Astrocyte (in vitro differentiated cells and primary cell): ENCODE results near the gene ACOD1. TPM values are rescaled to one million over a fixed set of nuclear protein-coding genes. Genes with fewer than 3 reads are reported as not detected.
"Not testable (repeated sequence)": the region's sequence is repeated elsewhere in the genome, so short reads cannot be mapped to it uniquely, and the experiment has no call there.

Source experiments
- DNase-seq: peaks from one replicate; pipeline ENCODE4 v3.0.0-alpha.2; 2010; ENCODE audit warnings: low read depth
- FAIRE-seq: peaks from 2 replicates; lab custom pipeline; 2011; peaks lifted over from hg19 to GRCh38; lab: Jason Lieb, UNC
- H2AFZ ChIP-seq: 2 replicates; pipeline ENCODE4 v1.6.0; 2012; ENCODE audit warnings: low read depth, low read length, inconsistent platforms
- H3K27ac ChIP-seq: 2 replicates; pipeline ENCODE4 v1.5.1; 2011; ENCODE audit warnings: low read depth, low read length, inconsistent platforms
- H3K27me3 ChIP-seq: 2 replicates; pipeline ENCODE4 v1.6.0; 2011; ENCODE audit warnings: low read length, inconsistent platforms; ENCODE audit not compliant: insufficient read depth
- H3K36me3 ChIP-seq: 2 replicates; pipeline ENCODE4 v1.5.1; 2011; ENCODE audit warnings: low read length, inconsistent platforms; ENCODE audit not compliant: insufficient read depth
- H3K4me1 ChIP-seq: 2 replicates; pipeline ENCODE4 v1.5.1; 2011; ENCODE audit warnings: low read length, inconsistent platforms; ENCODE audit not compliant: insufficient read depth
- H3K4me2 ChIP-seq: 2 replicates; pipeline ENCODE4 v1.6.0; 2012; ENCODE audit warnings: low read length, inconsistent platforms
- H3K4me3 ChIP-seq: 2 replicates; pipeline ENCODE4 v1.5.1; 2011; ENCODE audit warnings: low read depth, mild to moderate bottlenecking, low read length, inconsistent platforms; ENCODE audit not compliant: insufficient read depth
- H3K79me2 ChIP-seq: 2 replicates; pipeline ENCODE4 v1.6.0; 2012; ENCODE audit warnings: mild to moderate bottlenecking, low read length, inconsistent platforms; ENCODE audit not compliant: insufficient read depth
- H3K9ac ChIP-seq: 2 replicates; pipeline ENCODE4 v1.6.0; 2012; ENCODE audit warnings: mild to moderate bottlenecking, low read length, inconsistent platforms
- H3K9me3 ChIP-seq: 2 replicates; pipeline ENCODE4 v1.5.1; 2012; ENCODE audit warnings: low read depth, mild to moderate bottlenecking, low read length, inconsistent platforms; ENCODE audit not compliant: insufficient read depth
- H4K20me1 ChIP-seq: 2 replicates; pipeline ENCODE4 v1.6.0; 2012; ENCODE audit warnings: low read length, inconsistent platforms; ENCODE audit not compliant: insufficient read depth
- H3K27ac Mint-ChIP-seq: one replicate; pipeline ENCODE4 v1.8.0; 2021; ENCODE audit warnings: mild to moderate bottlenecking, mixed read lengths; ENCODE audit not compliant: unreplicated experiment
- H3K27me3 Mint-ChIP-seq: one replicate; pipeline ENCODE4 v1.8.0; 2021; ENCODE audit warnings: low read depth, mixed read lengths; ENCODE audit not compliant: unreplicated experiment
- H3K36me3 Mint-ChIP-seq: one replicate; pipeline ENCODE4 v1.8.0; 2021; ENCODE audit warnings: low read depth, mixed read lengths; ENCODE audit not compliant: unreplicated experiment
- H3K4me1 Mint-ChIP-seq: one replicate; pipeline ENCODE4 v1.8.0; 2021; ENCODE audit warnings: low read depth, mixed read lengths; ENCODE audit not compliant: unreplicated experiment
- H3K4me3 Mint-ChIP-seq: one replicate; pipeline ENCODE4 v1.8.0; 2021; ENCODE audit warnings: mild to moderate bottlenecking, moderate library complexity, mixed read lengths; ENCODE audit not compliant: unreplicated experiment
- H3K9me3 Mint-ChIP-seq: one replicate; pipeline ENCODE4 v1.8.0; 2021; ENCODE audit warnings: mild to moderate bottlenecking, mixed read lengths; ENCODE audit not compliant: unreplicated experiment
- CTCF ChIP-seq: IDR thresholded peaks from 2 replicates; pipeline ENCODE4 v1.5.1; 2011; ENCODE audit warnings: low read depth, mild to moderate bottlenecking, inconsistent platforms, low read length, moderate library complexity; ENCODE audit not compliant: insufficient read depth
- EZH2 ChIP-seq: IDR thresholded peaks from 2 replicates; pipeline ENCODE4 v1.6.1; 2012; ENCODE audit warnings: mild to moderate bottlenecking, low read length, inconsistent platforms; ENCODE audit not compliant: insufficient read depth
- total RNA-seq: library from RNA; stranded (reverse); gene quantifications from 2 replicates; pipeline ENCODE4 v1.2.1, GENCODE V29; 2021

The ACOD1 gene
- total RNA-seq, 1 donor from 2014 or later = not detected

DNA sequence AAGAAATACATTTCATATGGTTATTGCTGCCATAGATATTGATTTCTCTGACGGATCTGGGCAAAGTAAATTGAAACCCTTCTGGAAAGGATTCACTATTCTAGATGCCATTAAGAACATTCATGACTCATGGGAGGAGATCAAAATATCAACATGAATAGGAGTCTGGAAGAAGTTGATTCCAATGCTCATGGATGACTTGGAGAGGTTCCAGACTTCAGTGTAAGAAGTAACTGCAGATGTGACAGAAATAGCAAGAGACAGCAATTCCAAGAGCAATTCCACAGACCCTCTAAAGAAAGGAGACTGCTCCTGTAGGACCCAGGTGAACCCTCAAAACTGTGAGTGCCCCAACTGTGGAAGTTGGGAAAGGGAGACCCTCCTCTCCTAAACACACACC is 31.2 kb upstream of the ACOD1 start:
- DNase-seq (peak; percentile 26), FAIRE-seq (no peak)
- Histone ChIP-seq H4K20me1 (no peaks in the 10 kb centered on the region), H2AFZ (no peak overlapping the region), H3K79me2 (no peaks in the 10 kb centered on the region), H3K9me3 (no peaks in the 10 kb centered on the region), H3K9ac (peak overlapping the region; percentile 18), H3K27ac (peak overlapping the region; percentile 25), H3K4me3 (no peak overlapping the region), H3K36me3 (no peaks in the 10 kb centered on the region), H3K4me2 (no peak overlapping the region), H3K27me3 (no peaks in the 10 kb centered on the region), H3K4me1 (peaks cover 3% of the 10 kb centered on the region)
- H3K27me3 Mint-ChIP-seq = peaks cover 2% of the 10 kb centered on the region
- H3K4me1 Mint-ChIP-seq = peaks cover 12% of the 10 kb centered on the region
- TF ChIP-seq CTCF (no peak), EZH2 (no peak)
- H3K27ac Mint-ChIP-seq = no peak overlapping the region
- H3K4me3 Mint-ChIP-seq = no peak overlapping the region
- no peaks in the 10 kb centered on the region for H3K36me3 Mint-ChIP-seq
- H3K9me3 Mint-ChIP-seq = peaks cover 5% of the 10 kb centered on the region

DNA sequence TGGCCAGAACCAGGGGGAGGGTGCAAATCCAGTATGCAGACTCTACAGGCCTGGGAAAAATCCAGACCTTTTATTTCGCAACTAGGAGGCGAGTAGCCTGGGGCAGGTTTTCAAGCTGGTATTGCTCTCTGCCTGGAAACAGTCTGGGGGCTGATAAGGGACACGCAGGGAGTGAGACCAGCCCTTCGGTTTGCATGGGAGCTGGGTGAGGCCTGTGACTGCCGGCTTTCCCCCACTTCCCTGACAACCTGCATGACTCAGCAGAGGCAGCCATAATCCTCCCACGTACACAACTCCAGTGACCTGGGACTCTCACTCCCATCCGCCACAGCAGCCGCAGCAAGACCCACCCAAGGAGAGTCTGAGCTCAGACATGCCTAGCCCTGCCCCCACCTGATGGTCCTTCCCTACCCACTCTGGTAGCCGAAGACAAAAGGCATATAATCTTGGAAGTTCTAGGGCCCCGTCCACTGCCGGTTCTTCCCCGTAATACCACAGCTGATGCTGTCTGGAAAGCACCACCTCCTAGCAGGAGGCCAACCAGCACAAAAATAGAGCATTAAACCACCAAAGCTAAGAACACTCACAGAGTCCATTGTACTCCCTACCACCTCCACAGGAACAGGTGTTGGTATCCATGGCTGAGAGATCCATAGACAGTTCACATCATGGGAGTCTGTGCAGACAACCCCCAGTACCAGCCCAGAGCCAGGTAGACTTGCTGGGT is 30.4 kb upstream of the ACOD1 start:
- not testable (repeated sequence) for H3K27me3 Mint-ChIP-seq, H3K4me3 Mint-ChIP-seq, H3K9me3 Mint-ChIP-seq, H3K9me3 ChIP-seq, H3K27me3 ChIP-seq, H3K36me3 ChIP-seq, H4K20me1 ChIP-seq, FAIRE-seq, H3K4me3 ChIP-seq, H3K79me2 ChIP-seq, H3K4me1 ChIP-seq, H3K36me3 Mint-ChIP-seq, H3K4me2 ChIP-seq
- Histone ChIP-seq H3K9ac (peak overlapping the region; percentile 18), H3K27ac (peak overlapping the region; percentile 25), H2AFZ (peak overlapping the region; percentile 52)
- peaks cover 12% of the 10 kb centered on the region for H3K4me1 Mint-ChIP-seq
- peak overlapping the region; percentile 78 for H3K27ac Mint-ChIP-seq
- peak; percentile 70 for DNase-seq

- Histone ChIP-seq H3K4me1 (peaks cover 3% of the 10 kb centered on the region), H3K4me3 (no peak overlapping the region), H3K4me2 (no peak overlapping the region), H3K9me3 (no peaks in the 10 kb centered on the region), H3K27ac (no peak overlapping the region), H4K20me1 (no peaks in the 10 kb centered on the region), H3K36me3 (no peaks in the 10 kb centered on the region), H3K27me3 (no peaks in the 10 kb centered on the region), H3K79me2 (no peaks in the 10 kb centered on the region), H3K9ac (no peak overlapping the region), H2AFZ (no peak overlapping the region)
- H3K4me1 Mint-ChIP-seq = peaks cover 12% of the 10 kb centered on the region
- DNase-seq = peak; percentile 28
- peaks cover 4% of the 10 kb centered on the region for H3K9me3 Mint-ChIP-seq
- FAIRE-seq = no peak
- H3K4me3 Mint-ChIP-seq = no peak overlapping the region
- H3K27ac Mint-ChIP-seq = no peak overlapping the region
- TF ChIP-seq CTCF (no peak), EZH2 (no peak)
- H3K27me3 Mint-ChIP-seq = no peaks in the 10 kb centered on the region
- no peaks in the 10 kb centered on the region for H3K36me3 Mint-ChIP-seq
Observed at GRCh38 chr13:76921516-76921915, 26.8 kb upstream of the ACOD1 start.
